ENCODE results near the gene GLYATL1.

GRCh38 chr11:58998480-58999290 is 59.4 kb downstream of the GLYATL1 start:
- TF ChIP-seq CTCF (IDR thresholded peaks at IDR 0.05): no peak
- TF ChIP-seq GABPB1 (CRISPR knock-in tag; IDR thresholded peaks at IDR 0.05): no peak
- no peak for TF ChIP-seq CDX4 (CRISPR knock-in tag; IDR thresholded peaks at IDR 0.05; ENCODE audit: borderline replicate concordance)
- no peak for TF ChIP-seq USF2 (CRISPR knock-in tag; IDR thresholded peaks at IDR 0.05)
- no peak for TF ChIP-seq USF1 (CRISPR knock-in tag; IDR thresholded peaks at IDR 0.05)
- TF ChIP-seq ERG (CRISPR knock-in tag; IDR thresholded peaks at IDR 0.05): no peak
- TF ChIP-seq ATF1 (CRISPR knock-in tag; IDR thresholded peaks at IDR 0.05): no peak
- no peak for TF ChIP-seq ZMAT4 (CRISPR knock-in tag; IDR thresholded peaks at IDR 0.05)
- no peak for TF ChIP-seq NFATC4 (CRISPR knock-in tag; IDR thresholded peaks at IDR 0.05)
- no peak for TF ChIP-seq NFYB (CRISPR knock-in tag; conservative IDR thresholded peaks at IDR 0.05; ENCODE audit: low read depth)
